Duodenal mucosa (tissue), 2 donors: ENCODE results near the gene LTBP3.

Experiments
- H3K27ac ChIP-seq: one replicate; pipeline ENCODE4 v1.7.0; 2013; ENCODE audit warnings: low read depth, low read length
- H3K27me3 ChIP-seq, 2 donors: one replicate each; pipeline ENCODE4 v1.7.0; 2013; ENCODE audit warnings: low read length in 2 of 2, control low read depth in 1 of 2; ENCODE audit not compliant: insufficient read depth in 2 of 2, control insufficient read depth in 1 of 2
- H3K36me3 ChIP-seq, 2 donors: one replicate each; pipeline ENCODE4 v1.7.0; 2013; ENCODE audit warnings: low read length in 2 of 2, control low read depth in 1 of 2; ENCODE audit not compliant: insufficient read depth in 2 of 2, control insufficient read depth in 1 of 2
- H3K4me1 ChIP-seq, 2 donors: one replicate each; pipeline ENCODE4 v1.7.0; 2013; ENCODE audit warnings: low read length in 2 of 2, control low read depth in 1 of 2; ENCODE audit not compliant: insufficient read depth in 2 of 2, control insufficient read depth in 1 of 2
- H3K4me3 ChIP-seq, 2 donors: one replicate each; pipeline ENCODE4 v1.7.0; 2013; ENCODE audit warnings: low read length in 2 of 2, low read depth in 1 of 2
- H3K9ac ChIP-seq, 2 donors: one replicate each; pipeline ENCODE4 v1.7.0; 2013; ENCODE audit warnings: low read length in 2 of 2, low read depth in 1 of 2
- H3K9me3 ChIP-seq, 2 donors: one replicate each; pipeline ENCODE4 v1.7.0; 2013; ENCODE audit warnings: low read length in 2 of 2, control low read depth in 1 of 2; ENCODE audit not compliant: control insufficient read depth in 1 of 2

Gene LTBP3

GRCh38 chr11:65542738-65543390, 15.3 kb downstream of the LTBP3 start:
- Histone ChIP-seq H3K27ac (no peak overlapping the region), H3K4me1 (peaks cover 25 to 29% of the 10 kb centered on the region in 2 donors), H3K27me3 (no peaks in the 10 kb centered on the region), H3K9ac (no peak overlapping the region), H3K36me3 (peaks cover 2 to 13% of the 10 kb centered on the region in 2 donors), H3K4me3 (no peak overlapping the region), H3K9me3 (no peaks in the 10 kb centered on the region)

GRCh38 chr11:65541093-65541982, 16.8 kb downstream of the LTBP3 start:
- Histone ChIP-seq H3K4me3 (peak overlapping the region; percentile 84 to 89), H3K9ac (peak overlapping the region; percentile 61 to 74), H3K27me3 (no peaks in the 10 kb centered on the region), H3K36me3 (peaks cover 3 to 27% of the 10 kb centered on the region in 2 donors), H3K27ac (peak overlapping the region; percentile 89), H3K4me1 (peaks cover 25 to 29% of the 10 kb centered on the region in 2 donors), H3K9me3 (no peaks in the 10 kb centered on the region)

DNA sequence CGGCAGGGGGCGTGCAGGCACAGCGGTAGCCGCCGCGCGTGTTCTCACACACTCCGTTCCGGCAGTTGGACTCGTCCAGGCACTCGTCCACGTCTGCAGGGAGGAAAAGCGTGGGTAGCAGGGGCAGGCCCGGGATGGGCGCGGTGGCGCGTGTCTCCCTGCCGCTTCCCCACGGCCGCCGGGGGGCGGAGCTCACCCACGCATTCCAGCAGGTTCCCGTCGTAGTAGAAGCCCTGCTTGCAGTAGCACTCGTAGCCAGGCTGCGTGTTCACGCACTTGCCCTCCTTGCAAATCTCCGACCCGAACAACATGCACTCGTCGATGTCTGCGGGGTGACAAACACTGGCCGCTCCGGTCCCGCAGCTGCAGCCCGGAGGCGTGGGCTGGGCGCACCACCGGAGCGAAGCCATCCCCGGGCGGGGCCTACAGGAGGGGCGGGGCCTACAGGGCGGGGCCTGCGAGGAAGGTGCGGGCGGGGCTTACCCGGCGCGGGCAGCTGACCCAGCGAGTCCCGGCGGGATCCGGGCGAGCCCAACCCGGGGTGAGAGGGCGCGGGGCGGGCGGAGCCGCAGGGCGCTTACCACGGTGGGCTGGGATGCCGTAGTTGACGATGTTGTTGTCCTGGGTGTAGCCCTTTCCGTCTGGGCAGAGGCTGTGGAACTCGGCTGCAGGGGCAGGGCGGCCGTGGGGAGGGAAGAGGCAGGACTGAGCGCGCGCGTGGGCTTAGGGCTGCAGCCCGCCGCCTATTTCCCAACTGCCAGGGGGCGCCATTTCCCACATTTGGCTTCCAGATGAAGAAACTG, 17.7 kb downstream of the LTBP3 start:
- Histone ChIP-seq H3K27me3 (no peaks in the 10 kb centered on the region), H3K4me3 (peak overlapping the region; percentile 84 to 89), H3K4me1 (peaks cover 17 to 22% of the 10 kb centered on the region in 2 donors), H3K9ac (peak overlapping the region; percentile 61 to 74), H3K9me3 (no peaks in the 10 kb centered on the region), H3K27ac (peak overlapping the region; percentile 89), H3K36me3 (peaks cover 3 to 35% of the 10 kb centered on the region in 2 donors)

DNA sequence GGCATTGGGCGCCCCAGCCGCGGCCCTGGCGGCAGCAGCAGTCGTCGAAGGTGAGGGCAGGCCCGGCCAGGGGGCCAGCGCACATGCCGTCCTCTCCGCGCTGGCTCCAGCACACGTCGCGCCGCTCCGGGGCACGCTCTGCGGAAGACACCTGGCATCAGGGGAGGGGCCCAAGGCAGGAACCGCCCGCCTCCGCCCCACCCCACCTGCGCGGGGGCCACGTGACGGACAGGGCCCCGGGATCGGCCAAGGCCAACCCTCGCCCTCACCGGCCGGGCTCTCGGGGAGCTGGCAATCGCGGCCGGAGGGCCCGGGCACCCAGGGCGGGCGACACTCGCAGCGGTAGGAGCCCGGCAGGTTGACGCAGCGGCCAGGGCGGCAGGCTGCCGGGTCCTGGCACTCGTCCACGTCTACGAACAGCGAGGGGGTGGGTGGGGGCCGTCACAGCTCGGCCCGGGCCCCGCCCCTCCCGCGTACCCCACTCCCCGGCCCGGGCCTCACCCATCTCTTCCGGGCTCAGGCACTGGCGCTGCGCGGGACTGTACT, 18.3 kb downstream of the LTBP3 start:
- Histone ChIP-seq H3K27ac (peak overlapping the region; percentile 89), H3K9ac (peak overlapping the region; percentile 49 to 74), H3K4me1 (peaks cover 12 to 17% of the 10 kb centered on the region in 2 donors), H3K36me3 (peaks cover 3 to 41% of the 10 kb centered on the region in 2 donors), H3K27me3 (no peaks in the 10 kb centered on the region), H3K4me3 (peak overlapping the region; percentile 84 to 89), H3K9me3 (no peaks in the 10 kb centered on the region)

DNA sequence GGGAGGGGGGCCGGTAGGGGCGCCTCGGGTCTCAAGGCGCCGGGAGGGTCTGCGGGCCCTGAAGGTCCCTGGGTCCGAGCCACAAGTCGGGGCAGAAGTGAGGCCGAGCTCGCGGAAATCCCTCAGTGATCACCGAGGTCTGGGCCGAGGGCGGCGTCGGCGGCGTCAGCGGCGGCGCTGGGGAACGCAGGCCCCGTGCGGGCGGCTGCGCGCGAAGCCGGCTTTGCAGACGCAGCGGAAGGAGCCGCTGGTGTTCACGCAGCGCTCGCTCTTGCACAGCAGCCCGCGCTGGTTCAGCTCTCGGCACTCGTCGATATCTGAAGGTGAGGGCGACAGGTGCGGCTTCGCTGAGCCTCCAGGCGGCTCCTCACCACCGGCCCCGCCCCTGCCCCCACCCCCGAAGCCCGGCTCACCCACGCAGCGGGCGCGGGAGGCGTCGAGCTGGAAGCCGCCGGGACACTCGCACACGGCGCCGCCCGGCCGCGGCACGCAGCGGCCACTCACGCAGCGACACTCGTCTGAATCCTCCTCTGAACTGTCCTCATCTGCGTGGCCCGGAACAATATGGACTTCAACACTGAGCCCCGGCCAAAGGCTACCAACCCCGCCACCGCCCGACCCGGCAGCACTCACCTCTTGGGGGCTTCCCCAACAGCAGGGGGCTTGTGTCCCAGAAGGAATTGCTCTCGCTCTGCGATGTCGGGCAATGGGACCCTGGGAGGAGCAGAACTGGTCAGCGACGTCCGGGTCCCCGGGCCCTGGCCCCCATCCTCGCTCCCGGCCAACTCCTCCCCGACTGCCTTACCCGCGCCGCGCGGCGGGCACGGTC, 19.0 kb downstream of the LTBP3 start:
- no peaks in the 10 kb centered on the region for H3K27me3 ChIP-seq
- H3K9me3 ChIP-seq, result no peaks in the 10 kb centered on the region
- H3K36me3 ChIP-seq, result peaks cover 3 to 41% of the 10 kb centered on the region in 2 donors
- H3K4me1 ChIP-seq, result peaks cover 12 to 17% of the 10 kb centered on the region in 2 donors
- H3K9ac ChIP-seq, result peak overlapping the region in 1 of 2 donors; percentile 49
- H3K27ac ChIP-seq, result peak overlapping the region; percentile 89
- H3K4me3 ChIP-seq, result peak overlapping the region; percentile 84 to 89

DNA sequence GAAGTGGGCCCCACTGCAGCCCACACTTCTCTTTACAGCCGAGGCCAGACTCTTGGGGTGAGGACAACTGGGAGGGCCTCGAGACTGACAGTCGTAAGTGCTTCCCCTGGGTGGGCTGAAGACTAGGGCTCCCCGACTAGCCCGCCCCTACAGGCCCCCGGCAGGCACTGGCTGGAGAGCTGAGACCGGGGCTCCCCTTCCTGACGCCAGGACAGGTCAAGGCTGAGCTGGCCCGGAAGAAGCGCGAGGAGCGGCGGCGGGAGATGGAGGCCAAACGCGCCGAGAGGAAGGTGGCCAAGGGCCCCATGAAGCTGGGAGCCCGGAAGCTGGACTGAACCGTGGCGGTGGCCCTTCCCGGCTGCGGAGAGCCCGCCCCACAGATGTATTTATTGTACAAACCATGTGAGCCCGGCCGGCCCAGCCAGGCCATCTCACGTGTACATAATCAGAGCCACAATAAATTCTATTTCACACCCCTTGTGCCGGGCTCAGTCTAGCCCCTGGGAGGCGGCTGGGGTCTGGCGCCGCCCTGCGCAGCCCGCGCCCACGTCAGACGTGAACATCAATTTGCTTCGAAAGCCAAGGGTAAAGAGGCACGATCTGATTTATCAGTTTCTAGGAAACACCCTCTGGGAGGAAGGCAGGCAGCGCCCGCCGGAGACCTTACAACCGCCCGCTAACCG, 19.8 kb downstream of the LTBP3 start:
- no peak overlapping the region for H3K9ac ChIP-seq
- H3K36me3 ChIP-seq, result peaks cover 3 to 43% of the 10 kb centered on the region in 2 donors
- H3K4me1 ChIP-seq, result peaks cover 12 to 17% of the 10 kb centered on the region in 2 donors
- no peaks in the 10 kb centered on the region for H3K27me3 ChIP-seq
- H3K27ac ChIP-seq, result no peak overlapping the region
- H3K4me3 ChIP-seq, result no peak overlapping the region
- no peaks in the 10 kb centered on the region for H3K9me3 ChIP-seq

GRCh38 chr11:65537620-65538231, 20.4 kb downstream of the LTBP3 start:
- no peak overlapping the region for H3K27ac ChIP-seq
- no peaks in the 10 kb centered on the region for H3K9me3 ChIP-seq
- H3K36me3 ChIP-seq, result peaks cover 7 to 45% of the 10 kb centered on the region in 2 donors
- H3K27me3 ChIP-seq, result no peaks in the 10 kb centered on the region
- H3K4me3 ChIP-seq, result no peak overlapping the region
- no peak overlapping the region for H3K9ac ChIP-seq
- H3K4me1 ChIP-seq, result peaks cover 12 to 17% of the 10 kb centered on the region in 2 donors

- H3K9me3 ChIP-seq, result no peaks in the 10 kb centered on the region
- no peak overlapping the region for H3K4me3 ChIP-seq
- peaks cover 11 to 47% of the 10 kb centered on the region in 2 donors for H3K36me3 ChIP-seq
- H3K9ac ChIP-seq, result no peak overlapping the region
- H3K27me3 ChIP-seq, result no peaks in the 10 kb centered on the region
- H3K4me1 ChIP-seq, result peaks cover 12 to 17% of the 10 kb centered on the region in 2 donors
- H3K27ac ChIP-seq, result no peak overlapping the region
These were observed 20.9 kb downstream of the LTBP3 start for GRCh38 chr11:65537296-65537597.
